MM.1S (cell line): ENCODE results near the gene PM20D2.

ENCODE experiments used
- CTCF ChIP-seq: fragments of 300-600 bp; sonication (generic); IDR thresholded peaks from 2 replicates; pipeline ENCODE4 v1.5.1; 2016; ENCODE audit warnings: antibody characterized with exemption, low read length, mixed read lengths
- EZH2 ChIP-seq: fragments of 300-600 bp; sonication (generic); optimal IDR thresholded peaks from 2 replicates; pipeline ENCODE3; 2017; ENCODE audit warnings: low read depth, mild to moderate bottlenecking, antibody characterized with exemption, low read length, mixed read lengths
- EZH2phosphoT487 ChIP-seq: fragments of 300-600 bp; sonication (generic); IDR thresholded peaks from 2 replicates; pipeline ENCODE4 v1.6.1; 2018; ENCODE audit warnings: antibody characterized with exemption, low read length

DNA sequence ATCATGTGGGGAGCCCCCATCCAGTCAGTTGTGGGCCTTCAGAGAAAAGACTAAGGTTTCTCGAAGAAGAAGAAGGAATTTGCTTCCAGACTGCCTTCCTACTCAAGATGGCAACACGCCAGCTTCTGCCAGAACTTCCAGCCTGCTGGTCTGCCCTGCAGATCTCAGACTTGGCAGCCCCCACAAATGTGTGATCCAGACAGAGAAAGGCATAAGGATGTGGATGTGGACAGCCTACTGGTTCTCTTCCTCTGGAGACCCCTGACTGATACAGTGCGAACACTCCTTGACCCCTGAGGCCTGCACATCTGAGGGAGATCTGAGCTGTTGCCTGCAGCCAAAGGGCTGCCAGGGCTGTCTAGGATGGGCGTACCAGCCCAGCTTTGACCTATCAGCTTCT is 62.7 kb downstream of the PM20D2 start:
- TF ChIP-seq CTCF (no peak), EZH2phosphoT487 (no peak), EZH2 (no peak)
